ENCODE results near the gene CPLANE2. TPM values are rescaled to one million over a fixed set of nuclear protein-coding genes. Genes with fewer than 3 reads are reported as not detected.

CPLANE2 gene
- total RNA-seq, 4 donors from 2014 or later = 0.60 to 12.3 (median 4.3) TPM

- intact Hi-C loops (cut with DNase I; ENCODE audit: low total_unique reads) (loop anchor here (5.0 kb wide), 1 partner anchor 36 kb away; no protein-coding TSS in a partner anchor), in situ Hi-C loops (cut with MboI; ENCODE audit: low pct_ligation_motif_present in 1 of 4, low pct_unique_long_range_greater_than_20kb in 1 of 4, low sequenced_read_pairs in 3 of 4) (loop anchor here in 1 of 4 donors (25.0 kb wide), 1 partner anchor 156 kb away; the partner anchor contains the start of genes FBXO42 and SZRD1)
- Histone ChIP-seq H3K9me3 (no peaks in the 10 kb centered on the region), H3K27ac (peak overlapping the region; percentile 80 to 99 (median 96)), H3K27me3 (no peaks in the 10 kb centered on the region), H3K36me3 (no peaks in the 10 kb centered on the region), H3K4me1 (peaks cover 8 to 16% (median 14%) of the 10 kb centered on the region in 4 donors), H3K4me3 (peak overlapping the region; percentile 33 to 45 (median 36))
- no peak for DNase-seq
- TF ChIP-seq, protein P1, sequence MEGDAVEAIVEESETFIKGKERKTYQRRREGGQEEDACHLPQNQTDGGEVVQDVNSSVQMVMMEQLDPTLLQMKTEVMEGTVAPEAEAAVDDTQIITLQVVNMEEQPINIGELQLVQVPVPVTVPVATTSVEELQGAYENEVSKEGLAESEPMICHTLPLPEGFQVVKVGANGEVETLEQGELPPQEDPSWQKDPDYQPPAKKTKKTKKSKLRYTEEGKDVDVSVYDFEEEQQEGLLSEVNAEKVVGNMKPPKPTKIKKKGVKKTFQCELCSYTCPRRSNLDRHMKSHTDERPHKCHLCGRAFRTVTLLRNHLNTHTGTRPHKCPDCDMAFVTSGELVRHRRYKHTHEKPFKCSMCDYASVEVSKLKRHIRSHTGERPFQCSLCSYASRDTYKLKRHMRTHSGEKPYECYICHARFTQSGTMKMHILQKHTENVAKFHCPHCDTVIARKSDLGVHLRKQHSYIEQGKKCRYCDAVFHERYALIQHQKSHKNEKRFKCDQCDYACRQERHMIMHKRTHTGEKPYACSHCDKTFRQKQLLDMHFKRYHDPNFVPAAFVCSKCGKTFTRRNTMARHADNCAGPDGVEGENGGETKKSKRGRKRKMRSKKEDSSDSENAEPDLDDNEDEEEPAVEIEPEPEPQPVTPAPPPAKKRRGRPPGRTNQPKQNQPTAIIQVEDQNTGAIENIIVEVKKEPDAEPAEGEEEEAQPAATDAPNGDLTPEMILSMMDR (IDR thresholded peaks at IDR 0.05) = no peak
- TF ChIP-seq POLR2AphosphoS5 (IDR thresholded peaks at IDR 0.05) = no peak
- 37% methylated on average over 36 of the region's 38 CpGs; no CpG with 5 or more reads in 1 of the 2 donors for WGBS, 2 donors (ENCODE audit: low coverage in 1 of 2)
These were observed 31.0 kb downstream of the CPLANE2 start for GRCh38 chr1:16205891-16206546.

- Histone ChIP-seq H3K27me3 (no peaks in the 10 kb centered on the region), H3K36me3 (no peaks in the 10 kb centered on the region), H3K9me3 (no peaks in the 10 kb centered on the region), H3K27ac (peak overlapping the region in 1 of 4 donors; percentile 99), H3K4me1 (peaks cover 8 to 16% (median 14%) of the 10 kb centered on the region in 4 donors), H3K4me3 (no peak overlapping the region)
- WGBS, 2 donors (ENCODE audit: low coverage in 1 of 2) = 92% methylated on average over 11 of the region's 11 CpGs; no CpG with 5 or more reads in 1 of the 2 donors
- TF ChIP-seq EP300 (IDR thresholded peaks at IDR 0.05; ENCODE audit: low read depth) (no peak), POLR2A (IDR thresholded peaks at IDR 0.05) (no peak), POLR2AphosphoS5 (IDR thresholded peaks at IDR 0.05) (no peak)
- TF ChIP-seq, protein P1 (IDR thresholded peaks at IDR 0.05) = no peak
- in situ Hi-C loops (cut with MboI; ENCODE audit: low pct_ligation_motif_present in 1 of 4, low pct_unique_long_range_greater_than_20kb in 1 of 4, low sequenced_read_pairs in 3 of 4) = loop anchor here in 1 of 4 donors (25.0 kb wide), 1 partner anchor 157 kb away; the partner anchor contains the start of genes FBXO42 and SZRD1
- intact Hi-C loops (cut with DNase I; ENCODE audit: low total_unique reads) = loop anchor here (5.0 kb wide), 1 partner anchor 37 kb away; no protein-coding TSS in a partner anchor
- DNase-seq = no peak
These were observed 31.7 kb downstream of the CPLANE2 start for GRCh38 chr1:16205334-16205671.

DNA sequence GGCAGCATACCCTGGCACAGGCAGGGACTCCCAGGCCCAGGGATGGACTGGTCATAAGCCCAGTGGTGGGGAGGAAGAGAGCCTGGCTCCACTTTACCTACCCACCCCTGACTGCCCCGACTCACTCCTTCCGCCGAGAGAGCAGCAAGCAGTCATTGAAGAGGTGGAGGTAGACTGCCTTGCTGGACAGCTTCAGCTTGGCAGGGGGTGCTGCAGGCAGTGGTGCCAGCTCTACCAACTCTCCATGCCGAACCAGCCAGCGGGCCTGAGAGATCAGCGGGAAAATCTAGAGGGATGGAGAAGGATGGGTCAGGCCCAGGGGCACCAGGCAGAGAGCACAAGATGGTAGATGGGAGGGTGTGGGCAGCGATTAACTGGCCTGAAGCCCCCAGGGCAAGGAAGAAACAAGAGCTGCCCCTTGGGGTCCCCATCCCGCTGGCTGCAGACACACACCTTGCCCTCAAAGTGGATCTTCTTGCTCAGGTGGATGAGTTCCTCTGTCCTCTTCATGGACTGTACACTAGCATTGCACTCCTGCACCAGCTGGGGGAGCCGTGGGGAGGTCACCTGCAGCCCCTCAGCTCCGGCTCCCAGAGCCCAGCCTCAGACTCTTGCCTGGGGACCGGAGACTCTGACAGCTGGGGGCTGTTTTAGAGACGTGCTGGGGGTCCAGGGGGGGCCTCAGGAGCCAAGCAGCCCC lies 32.2 kb downstream of the CPLANE2 start:
- intact Hi-C loops (cut with DNase I; ENCODE audit: low total_unique reads) (loop anchor here (5.0 kb wide), 1 partner anchor 38 kb away; no protein-coding TSS in a partner anchor), in situ Hi-C loops (cut with MboI; ENCODE audit: low pct_ligation_motif_present in 1 of 4, low pct_unique_long_range_greater_than_20kb in 1 of 4, low sequenced_read_pairs in 3 of 4) (loop anchor here in 1 of 4 donors (25.0 kb wide), 1 partner anchor 158 kb away; the partner anchor contains the start of genes FBXO42 and SZRD1)
- TF ChIP-seq, protein P1 (IDR thresholded peaks at IDR 0.05) = peak in 4 of 5 experiments; percentile 17 to 31 (median 28)
- TF ChIP-seq EP300 (IDR thresholded peaks at IDR 0.05; ENCODE audit: low read depth) = no peak
- Histone ChIP-seq H3K27ac (no peak overlapping the region), H3K4me3 (no peak overlapping the region), H3K9me3 (no peaks in the 10 kb centered on the region), H3K27me3 (no peaks in the 10 kb centered on the region), H3K36me3 (no peaks in the 10 kb centered on the region), H3K4me1 (peaks cover 8 to 16% (median 14%) of the 10 kb centered on the region in 4 donors)
- peak; percentile 53 for DNase-seq
- WGBS, 2 donors (ENCODE audit: low coverage in 1 of 2) = 85% methylated on average over 11 of the region's 12 CpGs; no CpG with 5 or more reads in 1 of the 2 donors

DNA sequence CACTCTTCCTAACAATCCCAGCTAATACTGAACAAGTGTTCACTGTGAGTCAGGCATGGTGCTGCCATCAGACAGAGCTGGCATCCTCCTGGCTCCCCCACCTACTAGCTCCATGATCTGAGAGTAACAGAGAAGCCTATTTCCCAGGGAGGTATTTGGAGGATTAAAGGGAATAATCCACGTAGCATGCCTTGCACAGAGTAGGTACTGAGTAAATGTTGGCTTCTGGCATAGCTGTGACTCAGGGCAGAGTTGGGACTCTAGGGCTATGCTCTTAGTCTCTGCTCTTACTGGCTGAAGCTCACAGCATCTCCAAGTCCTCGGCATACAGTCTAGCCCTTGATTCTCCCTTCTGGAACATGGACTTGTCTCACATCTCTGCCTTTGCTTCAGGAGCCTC lies 32.8 kb downstream of the CPLANE2 start:
- intact Hi-C loops (cut with DNase I; ENCODE audit: low total_unique reads) (no loop called here), in situ Hi-C loops (cut with MboI; ENCODE audit: low pct_ligation_motif_present in 1 of 4, low pct_unique_long_range_greater_than_20kb in 1 of 4, low sequenced_read_pairs in 3 of 4) (loop anchor here in 1 of 4 donors (25.0 kb wide), 1 partner anchor 158 kb away; the partner anchor contains the start of genes FBXO42 and SZRD1)
- H3K36me3 ChIP-seq = no peaks in the 10 kb centered on the region

More for the DNA sequence above, 32.8 kb downstream of the CPLANE2 start:
- Histone ChIP-seq H3K4me1 (peaks cover 8 to 16% (median 14%) of the 10 kb centered on the region in 4 donors), H3K9me3 (no peaks in the 10 kb centered on the region), H3K27ac (no peak overlapping the region), H3K27me3 (no peaks in the 10 kb centered on the region), H3K4me3 (no peak overlapping the region)
- no peak for TF ChIP-seq POLR2AphosphoS5 (IDR thresholded peaks at IDR 0.05)
- no peak for TF ChIP-seq POLR2A (IDR thresholded peaks at IDR 0.05)
- no peak for TF ChIP-seq EP300 (IDR thresholded peaks at IDR 0.05; ENCODE audit: low read depth)
- TF ChIP-seq, protein P1 (IDR thresholded peaks at IDR 0.05) = no peak
- no peak for DNase-seq
- 96% methylated on average over 2 of the region's 2 CpGs; no CpG with 5 or more reads in 1 of the 2 donors for WGBS, 2 donors (ENCODE audit: low coverage in 1 of 2)

Measured in transverse colon (tissue), 4 donors.